HepG2 (cell line): Measurements from ENCODE around the gene STOML1. TPM values are rescaled to one million over a fixed set of nuclear protein-coding genes. Genes with fewer than 3 reads are reported as not detected.
A peak's percentile ranks its signal among the peaks of the same experiment; 100 is the strongest.

Source experiments
- ATAC-seq: fragments of 200-7000 bp; cut with Tn5 transposase; 3 replicates; pipeline ENCODE4 v1.9.1; 2020; ENCODE audit warnings: mild to moderate bottlenecking, moderate library complexity
- BruUV-seq: library from RNA; stranded (reverse); fragments of 400-500 nt; replicated peaks from 2 replicates; lab custom pipeline; 2021; lab: Mats Ljungman, UMichigan
- CTCF ChIA-PET: fragments of 300-600 bp; formaldehyde crosslinking; extraction: SDS; loops from one replicate; lab custom pipeline; 2021; ENCODE audit warnings: low total read pairs, inconsistent platforms, low intra/inter-chr PET ratio; lab: Yijun Ruan, JAX
- POLR2A ChIA-PET: fragments of 350-600 bp; sonication (Branson Sonifier 250); formaldehyde crosslinking; loops from one replicate; lab custom pipeline; 2020; ENCODE audit warnings: antibody characterized with exemption, inconsistent platforms; lab: Yijun Ruan, JAX
- DNase-seq: peaks from one replicate; pipeline ENCODE4 v3.0.0-alpha.2; 2015; ENCODE audit warnings: low spot score
- FAIRE-seq: peaks from 3 replicates; lab custom pipeline; 2011; peaks lifted over from hg19 to GRCh38; lab: Jason Lieb, UNC
- H2AFZ ChIP-seq: one replicate; pipeline ENCODE4 v1.6.1; 2011; ENCODE audit warnings: low read length, inconsistent platforms
- H3K27ac ChIP-seq: fragments of 300-600 bp; 3 replicates; pipeline ENCODE4 v1.8.0; 2011; ENCODE audit warnings: mixed run types, mild to moderate bottlenecking, mixed read lengths, low read length, inconsistent platforms; ENCODE audit not compliant: insufficient read depth; ENCODE audit errors: extremely low read length
- H3K27me3 ChIP-seq, 2 experiments: fragments of 200-600 bp in 1 of 2; 2 replicates in 1 of 2; 3 replicates in 1 of 2; pipeline versions ENCODE4 v1.6.0 to v1.8.0; 2011; ENCODE audit warnings: low read length in 2 of 2, mild to moderate bottlenecking in 2 of 2, moderate library complexity in 2 of 2, inconsistent platforms in 1 of 2; ENCODE audit not compliant: insufficient read depth in 2 of 2, control insufficient read depth in 1 of 2
- H3K36me3 ChIP-seq, 2 experiments: fragments of 200-600 bp in 1 of 2; replicated peaks in 1 of 2; 2 replicates in 1 of 2; 3 replicates in 1 of 2; pipeline versions ENCODE4 v1.5.1 to v1.8.0; 2011; ENCODE audit warnings: low read length in 2 of 2, inconsistent platforms in 1 of 2; ENCODE audit not compliant: insufficient read depth in 2 of 2, control insufficient read depth in 1 of 2
- H3K4me1 ChIP-seq: 2 replicates; pipeline ENCODE4 v1.5.1; 2012; ENCODE audit warnings: low read length, inconsistent platforms; ENCODE audit not compliant: insufficient read depth
- H3K4me2 ChIP-seq: 2 replicates; pipeline ENCODE4 v1.6.0; 2011; ENCODE audit warnings: low read depth, low read length, inconsistent platforms
- H3K4me3 ChIP-seq, 3 experiments: fragments of 200-600 bp in 1 of 3; sonication (generic), shearing (Covaris generic) in 1 of 3; replicated peaks in 1 of 3; 2 replicates each; pipeline ENCODE4 v1.5.1; 2011 to 2016; ENCODE audit warnings: low read length in 3 of 3, inconsistent platforms in 2 of 3, low read depth in 2 of 3, mild to moderate bottlenecking in 2 of 3, control low read depth in 1 of 3, mixed read lengths in 1 of 3; ENCODE audit not compliant: insufficient read depth in 1 of 3
- H3K79me2 ChIP-seq: one replicate; pipeline ENCODE4 v1.6.1; 2011; ENCODE audit warnings: low read length, inconsistent platforms; ENCODE audit not compliant: insufficient read depth
- H3K9ac ChIP-seq: 2 replicates; pipeline ENCODE4 v1.6.0; 2011; ENCODE audit warnings: mild to moderate bottlenecking, low read depth, low read length, inconsistent platforms; ENCODE audit not compliant: insufficient read depth
- H3K9me3 ChIP-seq: 2 replicates; pipeline ENCODE4 v1.5.1; 2012; ENCODE audit warnings: mild to moderate bottlenecking, low read length
- H4K20me1 ChIP-seq: 2 replicates; pipeline ENCODE4 v1.6.0; 2011; ENCODE audit warnings: inconsistent platforms, mild to moderate bottlenecking, low read length, moderate library complexity; ENCODE audit not compliant: insufficient read depth
- SRF ChIP-seq: IDR thresholded peaks from 2 replicates; pipeline ENCODE4 v1.6.1; 2011; ENCODE audit warnings: mild to moderate bottlenecking, low read depth, low read length, moderate library complexity
- TEAD3 ChIP-seq: optimal IDR thresholded peaks from 2 replicates; pipeline ENCODE3; 2016; ENCODE audit warnings: borderline replicate concordance
- WGBS: methylation state at CpG from one replicate; pipeline ENCODE4 v1.1.6; 2017; ENCODE audit warnings: low lambda C conversion rate; 5-methylcytosine and 5-hydroxymethylcytosine counted together
- in situ Hi-C: cut with HindIII; loops from 2 replicates; pipeline ENCODE4 v1.10.0; 2017; ENCODE audit warnings: low pct_unique_long_range_greater_than_20kb; ENCODE audit not compliant: extremely low pct_ligation_motif_present
- intact Hi-C: fragments of 100-400 bp; cut with micrococcal nuclease; formaldehyde crosslinking; loops from one replicate; pipeline ENCODE4 v1.10.0; 2022; ENCODE audit not compliant: unreplicated experiment
- polyA plus RNA-seq, 8 experiments: library from polyadenylated mRNA; depleted of rRNA in 3 of 8; stranded (reverse) in 7 of 8; unstranded in 1 of 8; fragments of >200 nt; fragmentation: Illumina TruSeq in 4 of 8; extraction: Trizol in 4 of 8; gene quantifications; 2 replicates each; pipeline versions ENCODE4 v1.2.1 to v1.2.3, GENCODE V29; 2011 to 2016; ENCODE audit warnings: low read depth in 4 of 8, missing spikeins in 1 of 8, mixed read lengths in 1 of 8; ENCODE audit not compliant: insufficient read depth in 1 of 8
- total RNA-seq, 5 experiments: library from RNA; depleted of rRNA; stranded (reverse); fragments of >200 nt; fragmentation: Illumina TruSeq; extraction: Trizol; gene quantifications; 2 replicates each; pipeline ENCODE4 v1.2.3, GENCODE V29; 2016; ENCODE audit warnings: low read depth in 1 of 5
- TF ChIP-seq, protein P1 (sequence below): IDR thresholded peaks from 2 replicates; pipeline ENCODE4 v1.6.1; 2016; ENCODE audit warnings: control low read depth
- TF ChIP-seq, protein P2 (sequence below): sonication (generic); formaldehyde crosslinking; IDR thresholded peaks from 2 replicates; pipeline ENCODE4 v1.4.0; 2020; ENCODE audit warnings: missing genetic modification reagents
- TF ChIP-seq, protein P3 (sequence below): sonication (generic); formaldehyde crosslinking; IDR thresholded peaks from 2 replicates; pipeline ENCODE4 v1.4.0; 2020; ENCODE audit warnings: missing genetic modification reagents
- TF ChIP-seq, protein P4 (sequence below): sonication (generic); formaldehyde crosslinking; IDR thresholded peaks from 2 replicates; pipeline ENCODE4 v1.9.0; 2021; ENCODE audit warnings: missing genetic modification reagents, mild to moderate bottlenecking, borderline replicate concordance

STOML1 gene
- total and polyA plus RNA-seq, 2 of the 13 experiments (the other 11 are each of a cell fraction or from before 2014, with no cell fraction given) = 3.5 to 3.7 TPM

DNA sequence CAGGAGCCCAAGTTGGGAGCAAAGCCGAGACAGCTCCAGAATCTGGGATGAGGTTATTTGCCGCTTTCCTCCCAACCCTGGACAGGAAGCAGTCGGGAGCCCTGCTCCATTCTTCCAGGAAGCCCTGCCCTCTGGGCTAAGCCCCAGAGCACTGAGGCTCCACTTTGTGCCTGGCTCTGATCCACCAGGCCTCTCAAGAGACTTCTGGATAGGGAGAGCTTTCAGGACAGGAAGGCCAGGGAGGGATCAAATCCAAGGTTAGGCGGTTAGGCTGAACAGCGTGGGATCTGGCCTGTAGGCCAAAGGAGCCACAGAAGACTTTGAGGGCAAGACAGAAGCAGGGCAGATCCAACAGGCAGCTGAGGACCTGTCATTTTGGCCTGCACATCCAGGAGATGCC, 835 bp downstream of the STOML1 start (continued):
- TF ChIP-seq, protein P1, sequence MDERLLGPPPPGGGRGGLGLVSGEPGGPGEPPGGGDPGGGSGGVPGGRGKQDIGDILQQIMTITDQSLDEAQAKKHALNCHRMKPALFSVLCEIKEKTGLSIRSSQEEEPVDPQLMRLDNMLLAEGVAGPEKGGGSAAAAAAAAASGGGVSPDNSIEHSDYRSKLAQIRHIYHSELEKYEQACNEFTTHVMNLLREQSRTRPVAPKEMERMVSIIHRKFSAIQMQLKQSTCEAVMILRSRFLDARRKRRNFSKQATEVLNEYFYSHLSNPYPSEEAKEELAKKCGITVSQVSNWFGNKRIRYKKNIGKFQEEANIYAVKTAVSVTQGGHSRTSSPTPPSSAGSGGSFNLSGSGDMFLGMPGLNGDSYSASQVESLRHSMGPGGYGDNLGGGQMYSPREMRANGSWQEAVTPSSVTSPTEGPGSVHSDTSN = no peak

DNA sequence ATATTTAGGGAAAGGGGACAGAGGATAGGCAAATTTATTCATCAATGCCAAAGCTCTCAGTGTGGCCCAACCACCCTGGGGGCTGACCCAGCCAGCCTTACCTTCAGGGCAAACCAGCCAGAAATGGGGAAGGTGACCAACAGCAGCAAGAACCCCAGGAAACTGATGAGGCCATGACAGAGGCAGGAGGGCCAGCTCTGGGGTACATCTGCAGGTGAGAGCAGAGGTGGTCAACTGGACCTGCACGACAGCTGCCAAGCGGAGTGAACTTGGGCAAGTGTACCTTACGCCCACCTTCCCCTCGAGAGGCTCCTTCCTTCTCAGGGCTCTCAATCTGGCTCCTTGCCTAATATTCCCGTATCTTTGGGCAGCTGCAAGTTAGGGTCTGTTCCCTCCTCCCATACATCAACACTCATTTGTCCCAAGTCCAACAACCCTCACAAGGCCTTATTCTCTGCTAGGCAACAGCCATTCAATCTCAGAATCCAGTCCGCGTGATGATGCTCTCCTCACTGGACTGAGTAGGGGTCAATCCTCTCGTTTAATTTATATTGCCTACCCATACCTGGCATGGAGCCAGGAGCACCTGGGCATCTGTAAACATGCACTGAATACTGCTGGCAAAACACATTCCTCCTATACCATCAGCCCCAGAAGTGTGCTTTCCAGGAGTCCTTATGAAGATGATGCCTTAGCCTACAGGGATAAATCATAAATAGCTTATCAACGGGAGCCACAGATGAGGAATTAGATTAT, 1.7 kb downstream of the STOML1 start:
- ATAC-seq = no peak
- Histone ChIP-seq H3K9ac (0 out of 2 replicates have a peak overlapping the region, but pooled peaks have one; percentile 64), H3K4me2 (peak overlapping the region; percentile 90; the same call in 1 of the 2 replicates), H3K27ac (no peak overlapping the region), H4K20me1 (no peaks in the 10 kb centered on the region), H3K4me3 (no peak overlapping the region), H2AFZ (no peak overlapping the region), H3K27me3 (no peaks in the 10 kb centered on the region; a peak in 1 of 5 replicates), H3K36me3 (no peaks in the 10 kb centered on the region; a peak in 1 of 5 replicates), H3K79me2 (peaks cover 7% of the 10 kb centered on the region), H3K9me3 (no peaks in the 10 kb centered on the region), H3K4me1 (peaks cover 30% of the 10 kb centered on the region)
- in situ Hi-C loops (no loop called here), intact Hi-C loops (no loop called here)
- no TSS peak for BruUV-seq
- DNase-seq = no peak
- 66% methylated on average over 9 of the region's 9 CpGs for WGBS
- FAIRE-seq = no peak
- TF ChIP-seq TEAD3 = no peak
- TF ChIP-seq, protein P2, sequence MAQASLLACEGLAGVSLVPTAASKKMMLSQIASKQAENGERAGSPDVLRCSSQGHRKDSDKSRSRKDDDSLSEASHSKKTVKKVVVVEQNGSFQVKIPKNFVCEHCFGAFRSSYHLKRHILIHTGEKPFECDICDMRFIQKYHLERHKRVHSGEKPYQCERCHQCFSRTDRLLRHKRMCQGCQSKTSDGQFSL (CRISPR knock-in tag) = no peak
- TF ChIP-seq, protein P3, sequence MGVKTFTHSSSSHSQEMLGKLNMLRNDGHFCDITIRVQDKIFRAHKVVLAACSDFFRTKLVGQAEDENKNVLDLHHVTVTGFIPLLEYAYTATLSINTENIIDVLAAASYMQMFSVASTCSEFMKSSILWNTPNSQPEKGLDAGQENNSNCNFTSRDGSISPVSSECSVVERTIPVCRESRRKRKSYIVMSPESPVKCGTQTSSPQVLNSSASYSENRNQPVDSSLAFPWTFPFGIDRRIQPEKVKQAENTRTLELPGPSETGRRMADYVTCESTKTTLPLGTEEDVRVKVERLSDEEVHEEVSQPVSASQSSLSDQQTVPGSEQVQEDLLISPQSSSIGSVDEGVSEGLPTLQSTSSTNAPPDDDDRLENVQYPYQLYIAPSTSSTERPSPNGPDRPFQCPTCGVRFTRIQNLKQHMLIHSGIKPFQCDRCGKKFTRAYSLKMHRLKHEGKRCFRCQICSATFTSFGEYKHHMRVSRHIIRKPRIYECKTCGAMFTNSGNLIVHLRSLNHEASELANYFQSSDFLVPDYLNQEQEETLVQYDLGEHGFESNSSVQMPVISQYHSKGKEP = no peak
- TF ChIP-seq SRF = no peak
- TF ChIP-seq, protein P4, sequence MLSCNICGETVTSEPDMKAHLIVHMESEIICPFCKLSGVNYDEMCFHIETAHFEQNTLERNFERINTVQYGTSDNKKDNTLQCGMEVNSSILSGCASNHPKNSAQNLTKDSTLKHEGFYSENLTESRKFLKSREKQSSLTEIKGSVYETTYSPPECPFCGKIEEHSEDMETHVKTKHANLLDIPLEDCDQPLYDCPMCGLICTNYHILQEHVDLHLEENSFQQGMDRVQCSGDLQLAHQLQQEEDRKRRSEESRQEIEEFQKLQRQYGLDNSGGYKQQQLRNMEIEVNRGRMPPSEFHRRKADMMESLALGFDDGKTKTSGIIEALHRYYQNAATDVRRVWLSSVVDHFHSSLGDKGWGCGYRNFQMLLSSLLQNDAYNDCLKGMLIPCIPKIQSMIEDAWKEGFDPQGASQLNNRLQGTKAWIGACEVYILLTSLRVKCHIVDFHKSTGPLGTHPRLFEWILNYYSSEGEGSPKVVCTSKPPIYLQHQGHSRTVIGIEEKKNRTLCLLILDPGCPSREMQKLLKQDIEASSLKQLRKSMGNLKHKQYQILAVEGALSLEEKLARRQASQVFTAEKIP (CRISPR knock-in tag) = no peak
- ChIA-PET CTCF (no interaction called here), POLR2A (no interaction called here)
